A673 (cell line): ENCODE results near the gene ZNF607.

Source experiments
- CTCF ChIP-seq: fragments of 300-800, 200-600 bp; sonication (generic); conservative IDR thresholded peaks from 2 replicates; pipeline ENCODE4 v1.5.1; 2017; ENCODE audit warnings: low read depth, mild to moderate bottlenecking, antibody characterized with exemption, low read length, moderate library complexity, mixed read lengths
- EZH2 ChIP-seq: fragments of 200-600 bp; sonication (generic); IDR thresholded peaks from 2 replicates; pipeline ENCODE4 v1.6.1; 2017; ENCODE audit warnings: borderline replicate concordance, low read depth, mild to moderate bottlenecking, mixed read lengths, antibody characterized with exemption, low read length; ENCODE audit not compliant: poor library complexity, severe bottlenecking

GRCh38 chr19:37669450-37669914, 50.1 kb downstream of the ZNF607 start:
- no peak for TF ChIP-seq CTCF
- TF ChIP-seq EZH2, result no peak
